ENCODE results near the gene VIPAS39.

Gene VIPAS39

GRCh38 chr14:77498120-77498979 lies 40.9 kb upstream of the VIPAS39 start, which contains the start of gene ISM2:
Gene ISM2 (minus strand): TSS chr14:77498816. CDS start chr14:77498793, 23 bp downstream.
- ATAC-seq: peak; percentile 88
- no peak for TF ChIP-seq BACH2 (CRISPR knock-in tag; IDR thresholded peaks at IDR 0.05; ENCODE audit: borderline replicate concordance)
- TF ChIP-seq ISL1 (CRISPR knock-in tag; IDR thresholded peaks at IDR 0.05): no peak
- TF ChIP-seq ZNF8 (CRISPR knock-in tag; IDR thresholded peaks at IDR 0.05): no peak
- no peak for TF ChIP-seq ZNF565 (CRISPR knock-in tag; conservative IDR thresholded peaks at IDR 0.05; ENCODE audit: low read depth)
- TF ChIP-seq PATZ1 (CRISPR knock-in tag; IDR thresholded peaks at IDR 0.05; ENCODE audit: borderline replicate concordance): no peak
- no peak for TF ChIP-seq ARNTL (CRISPR knock-in tag; IDR thresholded peaks at IDR 0.05; ENCODE audit: borderline replicate concordance, low read depth)
- TF ChIP-seq SNAI2 (CRISPR knock-in tag; IDR thresholded peaks at IDR 0.05): no peak
- TF ChIP-seq TCF4 (CRISPR knock-in tag; IDR thresholded peaks at IDR 0.05; ENCODE audit: borderline replicate concordance): no peak
- TF ChIP-seq, protein P1, sequence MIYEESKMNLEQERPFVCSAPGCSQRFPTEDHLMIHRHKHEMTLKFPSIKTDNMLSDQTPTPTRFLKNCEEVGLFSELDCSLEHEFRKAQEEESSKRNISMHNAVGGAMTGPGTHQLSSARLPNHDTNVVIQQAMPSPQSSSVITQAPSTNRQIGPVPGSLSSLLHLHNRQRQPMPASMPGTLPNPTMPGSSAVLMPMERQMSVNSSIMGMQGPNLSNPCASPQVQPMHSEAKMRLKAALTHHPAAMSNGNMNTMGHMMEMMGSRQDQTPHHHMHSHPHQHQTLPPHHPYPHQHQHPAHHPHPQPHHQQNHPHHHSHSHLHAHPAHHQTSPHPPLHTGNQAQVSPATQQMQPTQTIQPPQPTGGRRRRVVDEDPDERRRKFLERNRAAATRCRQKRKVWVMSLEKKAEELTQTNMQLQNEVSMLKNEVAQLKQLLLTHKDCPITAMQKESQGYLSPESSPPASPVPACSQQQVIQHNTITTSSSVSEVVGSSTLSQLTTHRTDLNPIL (CRISPR knock-in tag; IDR thresholded peaks at IDR 0.05; ENCODE audit: low read depth): no peak
- no peak for TF ChIP-seq CSRNP3 (CRISPR knock-in tag; IDR thresholded peaks at IDR 0.05)
- no peak for TF ChIP-seq ZC3H10 (CRISPR knock-in tag; IDR thresholded peaks at IDR 0.05)
- no peak for TF ChIP-seq ZNF70 (CRISPR knock-in tag; IDR thresholded peaks at IDR 0.05)
- TF ChIP-seq TSHZ2 (CRISPR knock-in tag; IDR thresholded peaks at IDR 0.05): no peak
- no peak for TF ChIP-seq OSR1 (CRISPR knock-in tag; IDR thresholded peaks at IDR 0.05)
- no peak for TF ChIP-seq GLIS3 (CRISPR knock-in tag; IDR thresholded peaks at IDR 0.05)

GRCh38 chr14:77495334-77495733 lies 37.9 kb upstream of the VIPAS39 start:
- no peak for ATAC-seq
- TF ChIP-seq ESRRG (CRISPR knock-in tag; IDR thresholded peaks at IDR 0.05) (no peak), CSDC2 (CRISPR knock-in tag; IDR thresholded peaks at IDR 0.05) (no peak), OSR1 (CRISPR knock-in tag; IDR thresholded peaks at IDR 0.05) (no peak), ZNF8 (CRISPR knock-in tag; IDR thresholded peaks at IDR 0.05) (no peak), TCF4 (CRISPR knock-in tag; IDR thresholded peaks at IDR 0.05; ENCODE audit: borderline replicate concordance) (no peak), ZFP3 (CRISPR knock-in tag; IDR thresholded peaks at IDR 0.05) (no peak), ZNF565 (CRISPR knock-in tag; conservative IDR thresholded peaks at IDR 0.05; ENCODE audit: low read depth) (no peak), RARB (CRISPR knock-in tag; IDR thresholded peaks at IDR 0.05) (no peak), ZNF70 (CRISPR knock-in tag; IDR thresholded peaks at IDR 0.05) (no peak), ISL1 (CRISPR knock-in tag; IDR thresholded peaks at IDR 0.05) (no peak), BACH2 (CRISPR knock-in tag; IDR thresholded peaks at IDR 0.05; ENCODE audit: borderline replicate concordance) (no peak), GLIS3 (CRISPR knock-in tag; IDR thresholded peaks at IDR 0.05) (no peak), CSRNP3 (CRISPR knock-in tag; IDR thresholded peaks at IDR 0.05) (no peak), ZC3H10 (CRISPR knock-in tag; IDR thresholded peaks at IDR 0.05) (no peak), PPARA (CRISPR knock-in tag; IDR thresholded peaks at IDR 0.05; ENCODE audit: borderline replicate concordance) (no peak)
- TF ChIP-seq, protein P2, sequence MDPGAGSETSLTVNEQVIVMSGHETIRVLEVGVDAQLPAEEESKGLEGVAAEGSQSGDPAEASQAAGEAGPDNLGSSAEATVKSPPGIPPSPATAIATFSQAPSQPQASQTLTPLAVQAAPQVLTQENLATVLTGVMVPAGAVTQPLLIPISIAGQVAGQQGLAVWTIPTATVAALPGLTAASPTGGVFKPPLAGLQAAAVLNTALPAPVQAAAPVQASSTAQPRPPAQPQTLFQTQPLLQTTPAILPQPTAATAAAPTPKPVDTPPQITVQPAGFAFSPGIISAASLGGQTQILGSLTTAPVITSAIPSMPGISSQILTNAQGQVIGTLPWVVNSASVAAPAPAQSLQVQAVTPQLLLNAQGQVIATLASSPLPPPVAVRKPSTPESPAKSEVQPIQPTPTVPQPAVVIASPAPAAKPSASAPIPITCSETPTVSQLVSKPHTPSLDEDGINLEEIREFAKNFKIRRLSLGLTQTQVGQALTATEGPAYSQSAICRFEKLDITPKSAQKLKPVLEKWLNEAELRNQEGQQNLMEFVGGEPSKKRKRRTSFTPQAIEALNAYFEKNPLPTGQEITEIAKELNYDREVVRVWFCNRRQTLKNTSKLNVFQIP (CRISPR knock-in tag; IDR thresholded peaks at IDR 0.05; ENCODE audit: borderline replicate concordance, low read depth): no peak

Data from SK-N-SH treated with all-trans-retinoic acid at 6 μM for 48 hours (cell line).